Suprapubic skin (tissue), 4 donors: ENCODE data around the gene FCER1G. TPM values are rescaled to one million over a fixed set of nuclear protein-coding genes. Genes with fewer than 3 reads are reported as not detected.

Experiments used
- DNase-seq, 2 donors: peaks; one replicate each; pipeline ENCODE4 v3.0.0-alpha.2; 2019; ENCODE audit warnings: low spot score in 2 of 2
- H3K27ac ChIP-seq: fragments of 200-600 bp; sonication (generic); one replicate; pipeline ENCODE4 v1.5.1; 2019
- H3K27me3 ChIP-seq: fragments of 200-600 bp; sonication (generic); one replicate; pipeline ENCODE4 v1.5.1; 2019
- H3K36me3 ChIP-seq: fragments of 200-600 bp; sonication (generic); one replicate; pipeline ENCODE4 v1.5.1; 2019
- H3K4me1 ChIP-seq: fragments of 200-600 bp; sonication (generic); one replicate; pipeline ENCODE4 v1.5.1; 2019
- H3K4me3 ChIP-seq: fragments of 200-600 bp; sonication (generic); one replicate; pipeline ENCODE4 v1.5.1; 2019; ENCODE audit warnings: mild to moderate bottlenecking
- H3K9me3 ChIP-seq: fragments of 200-600 bp; sonication (generic); one replicate; pipeline ENCODE4 v1.5.1; 2019
- CTCF ChIP-seq, 2 donors: fragments of 200-600 bp in 1 of 2; fragments of 450-650 bp in 1 of 2; sonication (generic) in 1 of 2; IDR thresholded peaks; one replicate each; pipeline ENCODE4 v1.5.1; 2016 to 2019; ENCODE audit warnings: antibody characterized with exemption in 2 of 2, mild to moderate bottlenecking in 1 of 2, moderate library complexity in 1 of 2
- EP300 ChIP-seq: sonication (generic); formaldehyde crosslinking; IDR thresholded peaks from one replicate; pipeline ENCODE4 v1.6.1; 2017; ENCODE audit warnings: antibody characterized with exemption
- POLR2A ChIP-seq, 2 donors: fragments of 450-650 bp; IDR thresholded peaks; one replicate each; pipeline ENCODE4 v1.6.1; 2017; ENCODE audit warnings: antibody characterized with exemption in 2 of 2, mild to moderate bottlenecking in 2 of 2, moderate library complexity in 2 of 2
- POLR2AphosphoS5 ChIP-seq, 3 donors: sonication (generic); formaldehyde crosslinking; IDR thresholded peaks; one replicate each; pipeline ENCODE4 v1.6.1; 2017; ENCODE audit warnings: antibody characterized with exemption in 3 of 3
- WGBS: methylation state at CpG from one replicate; pipeline ENCODE4 v1.1.5; 2018; 5-methylcytosine and 5-hydroxymethylcytosine counted together
- total RNA-seq, 4 donors: library from RNA; depleted of rRNA; stranded (reverse); fragments of >200 nt; gene quantifications; one replicate each; pipeline ENCODE4 v1.1.0, GENCODE V29; 2016

The FCER1G gene
- total RNA-seq, 4 donors from 2014 or later = 2.3 to 12.6 (median 4.6) TPM; not detected in 1

DNA sequence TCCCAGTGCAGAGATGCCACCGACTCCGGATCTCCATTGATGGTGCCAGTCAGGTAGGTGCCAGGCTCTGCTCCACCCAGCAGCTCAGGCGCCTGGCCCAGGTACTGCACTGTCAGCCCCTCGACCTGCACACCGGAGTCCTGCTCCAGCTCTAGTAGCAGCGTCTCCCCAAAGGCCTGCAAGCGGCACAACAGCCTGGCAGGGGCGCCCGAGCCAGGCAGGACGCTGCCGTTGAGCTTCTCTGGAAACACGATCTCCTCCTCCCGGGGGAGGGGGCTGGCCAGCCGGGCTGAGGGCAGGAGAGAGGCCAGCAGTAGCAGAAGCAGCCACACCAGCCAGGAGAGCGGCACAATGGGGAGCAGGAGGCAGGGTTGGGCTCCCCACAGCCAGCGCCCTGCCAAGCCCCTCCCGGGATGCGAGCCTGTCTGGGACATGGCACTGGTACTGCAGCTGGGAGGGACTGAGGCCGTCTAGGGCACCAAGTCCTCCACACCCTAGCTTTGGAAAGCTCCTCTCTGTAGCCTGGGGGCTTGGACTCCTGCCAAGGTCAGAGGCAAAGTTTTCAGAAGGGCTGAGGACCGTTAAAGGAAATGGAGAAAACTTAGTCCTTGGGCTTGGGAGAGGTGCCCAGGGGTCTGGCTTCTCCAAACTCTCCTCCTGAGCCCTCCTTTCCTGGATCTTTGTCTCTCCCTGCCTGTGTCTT, 16.8 kb upstream of the FCER1G start:
- H3K4me1 ChIP-seq = peaks cover 80% of the 10 kb centered on the region
- H3K36me3 ChIP-seq = peaks cover under 1% of the 10 kb centered on the region
- WGBS = 14% methylated on average over 12 of the region's 20 CpGs
- peak in 1 of 2 donors; percentile 90 for DNase-seq
- H3K9me3 ChIP-seq = no peaks in the 10 kb centered on the region
- TF ChIP-seq CTCF (IDR thresholded peaks at IDR 0.05) = no peak
- TF ChIP-seq POLR2AphosphoS5 (IDR thresholded peaks at IDR 0.05) = no peak
- H3K27ac ChIP-seq = peak overlapping the region; percentile 98
- peak overlapping the region; percentile 45 for H3K4me3 ChIP-seq
- H3K27me3 ChIP-seq = no peaks in the 10 kb centered on the region

DNA sequence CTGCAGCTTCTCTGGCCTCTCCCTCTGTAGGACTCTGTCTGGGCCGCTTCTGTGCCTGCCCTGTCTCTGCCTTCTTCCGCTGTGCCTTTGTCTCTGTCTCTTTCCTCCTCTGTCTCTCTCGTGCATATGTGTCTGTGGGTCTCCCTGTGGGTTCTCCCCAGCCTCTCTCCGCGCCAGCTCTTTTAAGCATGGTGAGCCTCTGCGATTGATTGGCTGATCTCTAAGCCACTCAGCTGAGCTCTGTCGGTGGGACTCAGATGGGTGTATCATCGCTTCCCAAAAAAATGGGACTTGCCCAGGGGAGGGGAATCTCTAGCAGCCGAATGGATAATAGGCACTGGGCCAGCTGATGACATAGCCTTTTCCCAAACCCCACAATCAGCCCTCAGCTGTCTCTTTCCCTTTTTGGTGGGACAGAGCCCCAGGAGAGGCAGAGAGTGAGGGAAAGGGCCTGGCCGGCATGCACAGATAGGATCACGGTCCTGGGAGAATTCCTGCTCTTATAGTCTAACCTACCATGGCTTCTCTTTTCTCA, 16.1 kb upstream of the FCER1G start, which contains the start of gene ADAMTS4:
TSS of gene ADAMTS4 (minus strand) at position 158 of the 535 bp plus-strand sequence. CDS start 427 bp downstream, outside the sequence.
- no peaks in the 10 kb centered on the region for H3K9me3 ChIP-seq
- peak within 1 kb of the TSS; percentile 98 for H3K27ac ChIP-seq
- peaks cover 7% of the 10 kb centered on the region for H3K36me3 ChIP-seq
- H3K4me1 ChIP-seq = peaks cover 82% of the 10 kb centered on the region
- H3K4me3 ChIP-seq = peak within 1 kb of the TSS; percentile 45
- TF ChIP-seq CTCF (IDR thresholded peaks at IDR 0.05) (no peak), POLR2AphosphoS5 (IDR thresholded peaks at IDR 0.05) (no peak), POLR2A (IDR thresholded peaks at IDR 0.05) (peak in 1 of 2 donors; percentile 78), EP300 (no peak)
- DNase-seq = peak in 1 of 2 donors; percentile 85
- WGBS = 20% methylated on average over 11 of the region's 11 CpGs
- H3K27me3 ChIP-seq = no peaks in the 10 kb centered on the region

GRCh38 chr1:161199506-161200139, 15.5 kb upstream of the FCER1G start:
- peaks cover 80% of the 10 kb centered on the region for H3K4me1 ChIP-seq
- H3K4me3 ChIP-seq = peak overlapping the region; percentile 45
- DNase-seq = no peak
- TF ChIP-seq EP300 = no peak
- TF ChIP-seq POLR2AphosphoS5 (IDR thresholded peaks at IDR 0.05) = no peak
- no peak for TF ChIP-seq CTCF (IDR thresholded peaks at IDR 0.05)
- no peak for TF ChIP-seq POLR2A (IDR thresholded peaks at IDR 0.05)
- no peaks in the 10 kb centered on the region for H3K27me3 ChIP-seq
- H3K27ac ChIP-seq = peak overlapping the region; percentile 98
- WGBS = 26% methylated on average over 5 of the region's 5 CpGs
- H3K9me3 ChIP-seq = no peaks in the 10 kb centered on the region
- H3K36me3 ChIP-seq = peaks cover 13% of the 10 kb centered on the region

DNA sequence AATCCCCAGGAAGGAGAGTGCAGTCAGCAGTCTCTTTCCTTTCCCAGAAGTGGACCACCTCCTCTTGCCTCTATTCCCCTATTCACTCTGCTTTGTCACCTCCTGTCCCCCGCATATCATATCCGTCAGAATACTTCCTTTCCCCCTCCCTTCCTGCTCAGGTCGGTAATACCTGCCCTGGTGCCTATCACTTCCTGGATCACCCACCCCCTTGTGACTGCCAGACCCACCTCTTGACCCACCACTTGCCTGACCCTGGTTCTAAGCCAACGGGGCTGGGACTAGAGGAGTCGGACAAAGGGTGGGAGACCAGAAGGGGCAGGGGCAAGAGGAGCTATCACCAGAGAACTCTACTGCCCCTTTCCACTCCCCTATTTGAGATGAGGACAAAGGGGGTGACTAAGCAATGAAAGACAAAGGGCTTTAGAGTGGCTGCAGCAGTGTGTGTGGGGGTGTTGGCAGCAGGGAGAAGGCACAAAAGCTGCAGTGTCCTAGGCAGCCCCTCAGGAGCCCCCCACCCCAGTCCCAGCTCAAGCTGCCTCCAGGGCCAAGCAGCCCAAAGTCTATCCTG, 14.6 kb upstream of the FCER1G start:
- peaks cover 21% of the 10 kb centered on the region for H3K36me3 ChIP-seq
- H3K9me3 ChIP-seq = no peaks in the 10 kb centered on the region
- peak overlapping the region; percentile 64 for H3K4me3 ChIP-seq
- TF ChIP-seq EP300 = no peak
- TF ChIP-seq CTCF (IDR thresholded peaks at IDR 0.05) = no peak
- no peak for TF ChIP-seq POLR2A (IDR thresholded peaks at IDR 0.05)
- no peak for TF ChIP-seq POLR2AphosphoS5 (IDR thresholded peaks at IDR 0.05)
- H3K27me3 ChIP-seq = no peaks in the 10 kb centered on the region
- peaks cover 86% of the 10 kb centered on the region for H3K4me1 ChIP-seq
- H3K27ac ChIP-seq = peak overlapping the region; percentile 98
- 54% methylated on average over 5 of the region's 5 CpGs for WGBS
- DNase-seq = no peak
